Measurements from ENCODE around the gene CMSS1.

Gene CMSS1

GRCh38 chr3:99951701-99952100, 134.0 kb downstream of the CMSS1 start:
- no peak for TF ChIP-seq CTCF (IDR thresholded peaks at IDR 0.05; ENCODE audit: low read depth, low read length, missing control alignments)
- DNase-seq (ENCODE audit: extremely low read depth, low read depth), result no peak

GRCh38 chr3:99952306-99952705, 134.6 kb downstream of the CMSS1 start:
- no peak for DNase-seq (ENCODE audit: extremely low read depth, low read depth)
- TF ChIP-seq CTCF (IDR thresholded peaks at IDR 0.05; ENCODE audit: low read depth, low read length, missing control alignments), result no peak

More at GRCh38 chr3:99951701-99952100, 134.0 kb downstream of the CMSS1 start:
- no peak overlapping the region for H3K4me3 ChIP-seq (replicated peaks; ENCODE audit: low read depth, low read length)

GRCh38 chr3:99953596-99953995, 135.9 kb downstream of the CMSS1 start:
- no peak overlapping the region for H3K4me3 ChIP-seq (replicated peaks; ENCODE audit: low read depth, low read length)
- TF ChIP-seq CTCF (IDR thresholded peaks at IDR 0.05; ENCODE audit: low read depth, low read length, missing control alignments), result no peak
- no peak for DNase-seq (ENCODE audit: extremely low read depth, low read depth)

More at GRCh38 chr3:99952306-99952705, 134.6 kb downstream of the CMSS1 start:
- H3K4me3 ChIP-seq (replicated peaks; ENCODE audit: low read depth, low read length), result no peak overlapping the region

GRCh38 chr3:99954914-99955644, 137.4 kb downstream of the CMSS1 start:
- TF ChIP-seq CTCF (IDR thresholded peaks at IDR 0.05; ENCODE audit: low read depth, low read length, missing control alignments), result no peak
- no peak overlapping the region for H3K4me3 ChIP-seq (replicated peaks; ENCODE audit: low read depth, low read length)
- no peak for DNase-seq (ENCODE audit: extremely low read depth, low read depth)

GRCh38 chr3:99955773-99956562, 138.3 kb downstream of the CMSS1 start:
- no peak overlapping the region for H3K4me3 ChIP-seq (replicated peaks; ENCODE audit: low read depth, low read length)
- TF ChIP-seq CTCF (IDR thresholded peaks at IDR 0.05; ENCODE audit: low read depth, low read length, missing control alignments), result no peak
- no peak for DNase-seq (ENCODE audit: extremely low read depth, low read depth)

- DNase-seq (ENCODE audit: extremely low read depth, low read depth), result no peak
- no peak overlapping the region for H3K4me3 ChIP-seq (replicated peaks; ENCODE audit: low read depth, low read length)
- no peak for TF ChIP-seq CTCF (IDR thresholded peaks at IDR 0.05; ENCODE audit: low read depth, low read length, missing control alignments)
Observed at GRCh38 chr3:99957151-99957796, 139.6 kb downstream of the CMSS1 start.
